ENCODE measurements around the gene GLRX. TPM values are rescaled to one million over a fixed set of nuclear protein-coding genes. Genes with fewer than 3 reads are reported as not detected.

GLRX gene
- total and polyA plus RNA-seq, 2 of the 4 experiments (the other 2 are of a cell fraction), result 142 to 193 TPM

DNA sequence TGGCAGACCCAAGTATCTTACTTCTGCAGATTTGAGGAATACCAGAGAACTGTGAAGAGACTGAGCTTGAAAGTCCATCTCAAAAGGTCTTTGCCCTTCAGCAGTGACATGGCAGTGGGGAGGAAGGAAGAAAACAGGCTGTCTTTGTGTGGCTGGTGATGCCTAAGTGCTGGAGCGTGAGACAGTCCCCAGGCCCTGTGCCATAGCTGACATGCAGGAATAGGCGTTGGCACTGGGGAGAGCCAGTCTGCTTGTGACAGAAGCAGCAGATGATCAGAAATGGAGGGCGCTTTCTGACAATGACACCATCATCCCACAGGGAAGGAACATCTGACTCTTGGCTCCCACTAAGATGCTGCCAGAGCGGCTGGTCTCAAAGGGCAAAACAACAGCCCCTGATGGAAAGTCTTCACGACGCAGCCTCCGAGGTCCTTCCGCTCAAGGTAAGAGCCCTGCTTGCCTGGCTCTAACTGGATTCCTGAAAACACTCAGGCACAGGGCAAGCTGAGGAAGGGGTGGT, 15.5 kb upstream of the GLRX start:
- no peak overlapping the region for H3K56ac ChIP-seq (ENCODE audit: extremely low read depth, insufficient read depth, low read length)
- H3K27me3 ChIP-seq (ENCODE audit: control insufficient read depth, insufficient read depth, low read length), result no peaks in the 10 kb centered on the region

More for the DNA sequence above, 15.5 kb upstream of the GLRX start:
- in situ Hi-C loops (cut with MboI; ENCODE audit: low sequenced_read_pairs) (no loop called here), intact Hi-C loops (cut with micrococcal nuclease) (no loop called here), dilution Hi-C loops (cut with HindIII; ENCODE audit: low sequenced_read_pairs, unreplicated experiment) (no loop called here)
- H2BK120ac ChIP-seq (ENCODE audit: low read depth, low read length), result no peak overlapping the region
- H4K8ac ChIP-seq (ENCODE audit: low read depth in 2 of 2, low read length in 2 of 2), result no peak overlapping the region
- H4K5ac ChIP-seq (ENCODE audit: low read depth, low read length), result no peak overlapping the region
- no peaks in the 10 kb centered on the region for H3K9me3 ChIP-seq (ENCODE audit: control insufficient read depth, insufficient read depth, low read length)
- H3K36me3 ChIP-seq (ENCODE audit: control insufficient read depth, insufficient read depth, low read length), result no peaks in the 10 kb centered on the region
- POLR2A ChIA-PET (ENCODE audit: unreplicated experiment), result no interaction called here
- H3K14ac ChIP-seq (replicated peaks; ENCODE audit: low read depth, low read length), result peak overlapping the region; percentile 19; the same call in 1 of the 2 replicates
- H3K4ac ChIP-seq (ENCODE audit: low read depth, low read length), result no peak overlapping the region; the same call in 1 of the 2 replicates
- H2BK5ac ChIP-seq (ENCODE audit: low read depth, low read length, poor library complexity, severe bottlenecking), result no peak overlapping the region
- no peaks in the 10 kb centered on the region for H3K79me1 ChIP-seq (ENCODE audit: low read depth in 1 of 2, low read length in 2 of 2)
- no peak overlapping the region for H2AK5ac ChIP-seq (ENCODE audit: low read depth, low read length)
- no peak overlapping the region for H2AK9ac ChIP-seq (replicated peaks; ENCODE audit: low read depth, low read length, poor library complexity)
- H3K4me2 ChIP-seq (ENCODE audit: low read depth, low read length), result no peak overlapping the region
- no peak overlapping the region for H3K18ac ChIP-seq (ENCODE audit: low read depth, low read length)
- CTCF ChIA-PET, result interaction anchor here (1.5 kb wide), 1 partner anchor 8 kb away, joined by 3 read pairs; no protein-coding TSS in a partner anchor
- H2BK15ac ChIP-seq (ENCODE audit: low read depth, low read length), result no peak overlapping the region
- no peak for DNase-seq
- no TSS peak for BruUV-seq (replicated peaks)
- H3K23ac ChIP-seq (ENCODE audit: low read depth, low read length), result no peak overlapping the region
- TF ChIP-seq RFX5 (IDR thresholded peaks at IDR 0.05; ENCODE audit: low read depth, low read length), result no peak
- TF ChIP-seq MXI1 (IDR thresholded peaks at IDR 0.05; ENCODE audit: borderline replicate concordance, low read depth, low read length), result no peak
- TF ChIP-seq NFE2L2 (IDR thresholded peaks at IDR 0.05; ENCODE audit: low read depth, low read length), result no peak
- TF ChIP-seq CEBPB (IDR thresholded peaks at IDR 0.05; ENCODE audit: low read depth, low read length), result no peak
- no peak for TF ChIP-seq MAFK (IDR thresholded peaks at IDR 0.05; ENCODE audit: low read depth, low read length)
- TF ChIP-seq MAZ (IDR thresholded peaks at IDR 0.05; ENCODE audit: borderline replicate concordance, low read depth, low read length), result no peak
- no peak for TF ChIP-seq FOS (IDR thresholded peaks at IDR 0.05; ENCODE audit: low read depth, low read length)
- TF ChIP-seq BHLHE40 (IDR thresholded peaks at IDR 0.05; ENCODE audit: low read depth, low read length), result no peak
- TF ChIP-seq RAD21 (IDR thresholded peaks at IDR 0.05; ENCODE audit: low read length), result no peak
- TF ChIP-seq CHD1 (IDR thresholded peaks at IDR 0.05; ENCODE audit: low read depth, low read length), result no peak
- no peak for TF ChIP-seq SMC3 (IDR thresholded peaks at IDR 0.05; ENCODE audit: low read depth, low read length)
- TF ChIP-seq, protein P1, sequence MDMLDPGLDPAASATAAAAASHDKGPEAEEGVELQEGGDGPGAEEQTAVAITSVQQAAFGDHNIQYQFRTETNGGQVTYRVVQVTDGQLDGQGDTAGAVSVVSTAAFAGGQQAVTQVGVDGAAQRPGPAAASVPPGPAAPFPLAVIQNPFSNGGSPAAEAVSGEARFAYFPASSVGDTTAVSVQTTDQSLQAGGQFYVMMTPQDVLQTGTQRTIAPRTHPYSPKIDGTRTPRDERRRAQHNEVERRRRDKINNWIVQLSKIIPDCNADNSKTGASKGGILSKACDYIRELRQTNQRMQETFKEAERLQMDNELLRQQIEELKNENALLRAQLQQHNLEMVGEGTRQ (IDR thresholded peaks at IDR 0.05; ENCODE audit: low read depth, low read length), result no peak
- TF ChIP-seq, protein P2, sequence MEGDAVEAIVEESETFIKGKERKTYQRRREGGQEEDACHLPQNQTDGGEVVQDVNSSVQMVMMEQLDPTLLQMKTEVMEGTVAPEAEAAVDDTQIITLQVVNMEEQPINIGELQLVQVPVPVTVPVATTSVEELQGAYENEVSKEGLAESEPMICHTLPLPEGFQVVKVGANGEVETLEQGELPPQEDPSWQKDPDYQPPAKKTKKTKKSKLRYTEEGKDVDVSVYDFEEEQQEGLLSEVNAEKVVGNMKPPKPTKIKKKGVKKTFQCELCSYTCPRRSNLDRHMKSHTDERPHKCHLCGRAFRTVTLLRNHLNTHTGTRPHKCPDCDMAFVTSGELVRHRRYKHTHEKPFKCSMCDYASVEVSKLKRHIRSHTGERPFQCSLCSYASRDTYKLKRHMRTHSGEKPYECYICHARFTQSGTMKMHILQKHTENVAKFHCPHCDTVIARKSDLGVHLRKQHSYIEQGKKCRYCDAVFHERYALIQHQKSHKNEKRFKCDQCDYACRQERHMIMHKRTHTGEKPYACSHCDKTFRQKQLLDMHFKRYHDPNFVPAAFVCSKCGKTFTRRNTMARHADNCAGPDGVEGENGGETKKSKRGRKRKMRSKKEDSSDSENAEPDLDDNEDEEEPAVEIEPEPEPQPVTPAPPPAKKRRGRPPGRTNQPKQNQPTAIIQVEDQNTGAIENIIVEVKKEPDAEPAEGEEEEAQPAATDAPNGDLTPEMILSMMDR (conservative IDR thresholded peaks at IDR 0.05; ENCODE audit: low read depth, low read length), result no peak
- TF ChIP-seq POLR2A (IDR thresholded peaks at IDR 0.05; ENCODE audit: low read depth, low read length), result no peak
- TF ChIP-seq RCOR1 (IDR thresholded peaks at IDR 0.05; ENCODE audit: insufficient replicate concordance, low read length), result no peak
- no peak overlapping the region for H3K4me3 ChIP-seq (ENCODE audit: insufficient read depth, low read depth, low read length)
- peaks cover 4% of the 10 kb centered on the region; the same call in 1 of the 2 replicates for H3K9me1 ChIP-seq (ENCODE audit: insufficient read depth, low read length)
- H2AFZ ChIP-seq (replicated peaks; ENCODE audit: low read length, poor library complexity), result peak overlapping the region; percentile 2
- ATAC-seq (ENCODE audit: low read depth), result no peak
- H2BK20ac ChIP-seq (ENCODE audit: low read depth, low read length), result no peak overlapping the region
- H3K27ac ChIP-seq (ENCODE audit: insufficient read depth, low read length), result no peak overlapping the region
- WGBS, 2 experiments (ENCODE audit: extremely low coverage in 2 of 2, insufficient read length in 1 of 2), result 100% methylated on average over 1 of the region's 8 CpGs; no CpG with 5 or more reads in 1 of the 2 experiments
- H4K20me1 ChIP-seq (ENCODE audit: insufficient read depth, low read length), result no peaks in the 10 kb centered on the region
- H4K91ac ChIP-seq (ENCODE audit: insufficient read depth, low read depth, low read length), result no peak overlapping the region; the same call in 1 of the 2 replicates
- H3K9ac ChIP-seq (ENCODE audit: low read depth, low read length), result no peak overlapping the region
- peaks cover 12% of the 10 kb centered on the region for H3K4me1 ChIP-seq (ENCODE audit: control insufficient read depth, insufficient read depth, low read length)
